ENCODE results near the gene SLC16A4.

- TF ChIP-seq CTCF (IDR thresholded peaks at IDR 0.05) (no peak), ZNF232 (CRISPR knock-in tag; IDR thresholded peaks at IDR 0.05) (no peak), RELA (CRISPR knock-in tag; IDR thresholded peaks at IDR 0.05; ENCODE audit: borderline replicate concordance) (no peak)
Observed at GRCh38 chr1:110361856-110362255, 29.0 kb downstream of the SLC16A4 start.
